HL-60 (cell line): ENCODE measurements around the gene ST6GALNAC4.

ENCODE experiments used
- POLR2AphosphoS5 ChIP-seq: IDR thresholded peaks from 2 replicates; pipeline ENCODE4 v1.6.1; 2012; ENCODE audit warnings: low read depth
- SPI1 ChIP-seq: IDR thresholded peaks from 2 replicates; pipeline ENCODE4 v1.6.1; 2012; ENCODE audit warnings: low read depth, mild to moderate bottlenecking, borderline replicate concordance
- TF ChIP-seq, protein P1 (sequence below): IDR thresholded peaks from one replicate; pipeline ENCODE4 v1.5.1; 2011; ENCODE audit warnings: low read length, control low read depth, inconsistent platforms; ENCODE audit not compliant: insufficient read depth
- TF ChIP-seq, protein P2 (sequence below): IDR thresholded peaks from 2 replicates; pipeline ENCODE4 v1.6.1; 2012; ENCODE audit warnings: low read depth; ENCODE audit not compliant: insufficient replicate concordance

DNA sequence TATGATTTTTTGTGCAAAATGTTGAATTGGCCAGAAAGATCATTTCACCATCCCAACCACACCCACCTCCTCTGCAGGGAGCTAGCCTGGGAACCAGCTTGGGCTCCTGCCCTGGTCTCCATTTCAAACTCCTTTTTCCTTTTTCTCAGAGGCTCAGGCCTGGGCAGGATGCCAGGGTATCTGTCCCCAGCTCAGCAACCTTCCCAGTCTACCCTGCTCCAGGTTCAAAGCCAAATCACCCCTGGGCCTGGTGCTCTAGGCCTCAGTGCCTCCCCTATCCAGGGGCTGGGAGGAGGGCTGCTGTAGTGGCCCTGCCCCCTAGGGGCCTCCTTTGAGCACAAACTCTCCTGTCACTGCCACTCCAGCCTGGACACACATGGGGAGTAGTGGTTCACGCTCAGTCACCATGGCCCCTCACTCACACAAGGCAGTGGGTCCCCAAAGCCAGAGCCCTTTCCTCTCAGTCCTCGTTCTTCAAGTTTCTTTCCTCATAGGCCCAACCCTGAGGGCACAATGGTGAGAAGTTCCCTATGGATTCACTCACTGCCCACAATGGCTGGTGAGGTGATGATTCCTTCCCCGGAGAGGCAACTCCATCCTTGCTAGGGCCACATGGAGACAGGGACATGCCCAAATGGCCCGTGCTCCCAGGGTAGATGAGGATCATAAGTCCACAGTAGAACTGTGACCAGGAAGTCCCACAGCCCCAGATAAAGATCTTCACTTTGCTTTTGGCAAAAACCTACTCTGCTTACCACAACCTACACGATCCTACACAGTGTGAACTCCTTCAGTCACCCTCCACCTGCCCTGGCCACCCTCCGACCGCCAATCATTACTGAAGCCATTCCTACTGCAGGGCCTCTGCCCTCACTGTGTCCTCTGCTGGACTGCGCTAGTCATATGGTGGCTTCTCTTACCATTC lies 1.6 kb upstream of the ST6GALNAC4 start:
- TF ChIP-seq, protein P1, sequence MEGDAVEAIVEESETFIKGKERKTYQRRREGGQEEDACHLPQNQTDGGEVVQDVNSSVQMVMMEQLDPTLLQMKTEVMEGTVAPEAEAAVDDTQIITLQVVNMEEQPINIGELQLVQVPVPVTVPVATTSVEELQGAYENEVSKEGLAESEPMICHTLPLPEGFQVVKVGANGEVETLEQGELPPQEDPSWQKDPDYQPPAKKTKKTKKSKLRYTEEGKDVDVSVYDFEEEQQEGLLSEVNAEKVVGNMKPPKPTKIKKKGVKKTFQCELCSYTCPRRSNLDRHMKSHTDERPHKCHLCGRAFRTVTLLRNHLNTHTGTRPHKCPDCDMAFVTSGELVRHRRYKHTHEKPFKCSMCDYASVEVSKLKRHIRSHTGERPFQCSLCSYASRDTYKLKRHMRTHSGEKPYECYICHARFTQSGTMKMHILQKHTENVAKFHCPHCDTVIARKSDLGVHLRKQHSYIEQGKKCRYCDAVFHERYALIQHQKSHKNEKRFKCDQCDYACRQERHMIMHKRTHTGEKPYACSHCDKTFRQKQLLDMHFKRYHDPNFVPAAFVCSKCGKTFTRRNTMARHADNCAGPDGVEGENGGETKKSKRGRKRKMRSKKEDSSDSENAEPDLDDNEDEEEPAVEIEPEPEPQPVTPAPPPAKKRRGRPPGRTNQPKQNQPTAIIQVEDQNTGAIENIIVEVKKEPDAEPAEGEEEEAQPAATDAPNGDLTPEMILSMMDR = peak; percentile 2
- TF ChIP-seq POLR2AphosphoS5 = no peak
- TF ChIP-seq, protein P2, sequence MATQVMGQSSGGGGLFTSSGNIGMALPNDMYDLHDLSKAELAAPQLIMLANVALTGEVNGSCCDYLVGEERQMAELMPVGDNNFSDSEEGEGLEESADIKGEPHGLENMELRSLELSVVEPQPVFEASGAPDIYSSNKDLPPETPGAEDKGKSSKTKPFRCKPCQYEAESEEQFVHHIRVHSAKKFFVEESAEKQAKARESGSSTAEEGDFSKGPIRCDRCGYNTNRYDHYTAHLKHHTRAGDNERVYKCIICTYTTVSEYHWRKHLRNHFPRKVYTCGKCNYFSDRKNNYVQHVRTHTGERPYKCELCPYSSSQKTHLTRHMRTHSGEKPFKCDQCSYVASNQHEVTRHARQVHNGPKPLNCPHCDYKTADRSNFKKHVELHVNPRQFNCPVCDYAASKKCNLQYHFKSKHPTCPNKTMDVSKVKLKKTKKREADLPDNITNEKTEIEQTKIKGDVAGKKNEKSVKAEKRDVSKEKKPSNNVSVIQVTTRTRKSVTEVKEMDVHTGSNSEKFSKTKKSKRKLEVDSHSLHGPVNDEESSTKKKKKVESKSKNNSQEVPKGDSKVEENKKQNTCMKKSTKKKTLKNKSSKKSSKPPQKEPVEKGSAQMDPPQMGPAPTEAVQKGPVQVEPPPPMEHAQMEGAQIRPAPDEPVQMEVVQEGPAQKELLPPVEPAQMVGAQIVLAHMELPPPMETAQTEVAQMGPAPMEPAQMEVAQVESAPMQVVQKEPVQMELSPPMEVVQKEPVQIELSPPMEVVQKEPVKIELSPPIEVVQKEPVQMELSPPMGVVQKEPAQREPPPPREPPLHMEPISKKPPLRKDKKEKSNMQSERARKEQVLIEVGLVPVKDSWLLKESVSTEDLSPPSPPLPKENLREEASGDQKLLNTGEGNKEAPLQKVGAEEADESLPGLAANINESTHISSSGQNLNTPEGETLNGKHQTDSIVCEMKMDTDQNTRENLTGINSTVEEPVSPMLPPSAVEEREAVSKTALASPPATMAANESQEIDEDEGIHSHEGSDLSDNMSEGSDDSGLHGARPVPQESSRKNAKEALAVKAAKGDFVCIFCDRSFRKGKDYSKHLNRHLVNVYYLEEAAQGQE = no peak
- TF ChIP-seq SPI1 = no peak
